A172 (cell line): Measurements from ENCODE around the gene NAA80. TPM values are rescaled to one million over a fixed set of nuclear protein-coding genes. Genes with fewer than 3 reads are reported as not detected.
"Not testable (repeated sequence)": the region's sequence is repeated elsewhere in the genome, so short reads cannot be mapped to it uniquely, and the experiment has no call there.

ENCODE experiments used
- DNase-seq: peaks from one replicate; pipeline ENCODE4 v3.0.0-alpha.2; 2015; ENCODE audit warnings: low spot score
- total RNA-seq: library from RNA; depleted of rRNA; stranded (reverse); fragments of >200 nt; shearing (Covaris generic); gene quantifications from 2 replicates; pipeline ENCODE4 v1.2.3, GENCODE V29; 2014

Gene NAA80
- total RNA-seq, 1 experiment from 2014 or later = 8.5 TPM

DNA sequence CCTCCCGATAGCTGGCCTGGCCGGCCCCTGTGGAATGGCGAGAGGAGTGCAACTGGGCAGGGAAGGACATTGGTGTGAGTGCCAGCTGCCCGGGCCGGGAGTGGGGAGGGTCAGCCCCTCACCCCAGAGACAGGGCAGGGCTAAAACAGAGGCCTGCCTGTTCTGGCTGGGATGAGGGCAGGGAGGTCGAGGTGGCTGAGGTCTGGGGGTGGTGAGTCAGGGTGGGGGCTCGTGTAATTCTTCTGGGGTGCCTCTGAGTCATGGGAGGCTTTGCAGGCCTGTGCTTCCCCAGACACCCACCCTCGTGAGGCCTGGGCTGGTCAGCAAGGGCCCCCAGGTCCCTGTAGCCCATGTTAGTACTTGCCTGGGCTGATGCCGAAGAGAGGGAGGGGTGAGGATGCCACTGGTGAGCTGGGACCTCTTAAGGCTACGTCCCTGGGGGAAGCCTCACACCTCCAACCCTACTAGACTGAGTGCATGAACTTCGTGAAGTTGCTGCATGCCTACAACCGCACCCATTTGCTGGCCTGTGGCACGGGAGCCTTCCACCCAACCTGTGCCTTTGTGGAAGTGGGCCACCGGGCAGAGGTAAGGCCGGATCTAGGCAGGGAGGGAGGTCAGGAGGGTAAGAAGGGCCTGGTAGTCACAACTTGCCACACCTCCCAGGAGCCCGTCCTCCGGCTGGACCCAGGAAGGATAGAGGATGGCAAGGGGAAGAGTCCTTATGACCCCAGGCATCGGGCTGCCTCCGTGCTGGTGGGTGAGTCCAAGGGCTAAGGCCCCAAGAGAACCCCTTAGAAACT lies 28.6 kb downstream of the NAA80 start:
- no peak for DNase-seq

GRCh38 chr3:50269977-50270413 lies 29.2 kb downstream of the NAA80 start:
- peak; percentile 62 for DNase-seq

DNA sequence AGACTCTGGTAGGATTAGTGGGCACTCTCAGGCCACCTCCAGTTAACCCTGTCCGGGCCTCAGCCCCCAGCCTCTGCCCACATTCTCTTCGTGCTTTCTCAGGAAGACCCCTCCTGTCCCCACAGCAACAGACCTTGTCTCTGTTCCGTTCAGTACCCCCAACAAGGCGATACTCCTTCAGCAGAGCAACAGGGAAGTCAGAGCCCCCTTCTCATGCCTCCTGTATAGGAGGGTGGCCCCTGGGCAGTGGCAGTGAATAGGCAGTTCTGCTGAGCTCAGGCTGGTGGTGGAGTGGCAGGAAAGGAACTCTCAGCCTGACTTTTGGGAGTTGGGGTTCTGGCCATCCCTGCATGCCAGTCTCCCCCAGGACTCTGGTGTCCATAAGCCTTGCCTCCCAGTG lies 29.7 kb downstream of the NAA80 start:
- DNase-seq = no peak

DNA sequence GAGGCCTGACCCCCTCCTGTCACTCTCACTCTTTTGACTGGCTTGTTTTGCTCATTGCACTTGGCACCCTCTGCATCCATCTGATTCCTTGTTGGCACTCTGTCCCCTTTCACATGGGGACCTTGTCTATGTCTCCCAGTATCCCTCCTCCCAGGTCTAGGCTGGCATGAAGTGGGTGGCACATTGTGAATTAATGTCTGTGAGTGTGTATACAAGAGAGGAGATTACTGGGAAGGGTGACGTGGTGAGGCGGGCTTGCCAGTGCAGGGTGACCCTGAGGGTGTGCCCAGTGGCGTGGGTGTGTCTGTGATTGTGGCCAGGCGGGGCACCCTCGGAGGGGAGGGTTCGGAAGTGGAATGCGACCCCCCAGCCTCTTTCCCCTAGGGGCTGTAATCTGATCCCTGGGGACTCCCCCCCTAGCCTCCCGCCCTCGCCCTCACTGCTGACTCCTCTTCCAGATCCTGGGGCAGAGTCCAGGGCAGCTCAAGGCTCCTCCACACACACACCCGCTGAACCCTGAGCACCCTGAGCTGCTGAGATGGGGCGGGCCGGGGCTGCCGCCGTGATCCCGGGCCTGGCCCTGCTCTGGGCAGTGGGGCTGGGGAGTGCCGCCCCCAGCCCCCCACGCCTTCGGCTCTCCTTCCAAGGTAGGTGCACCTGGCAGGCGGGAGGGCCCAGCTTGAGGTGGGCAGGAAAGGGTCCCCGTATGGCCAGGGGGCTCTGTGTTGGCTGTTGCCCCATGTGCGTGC lies 30.3 kb downstream of the NAA80 start, which contains the start of gene SEMA3B:
Gene SEMA3B, plus strand, starts transcription at position 445 of the 749 bp plus-strand sequence. Its CDS starts 94 bp downstream, at position 539.
- peak; percentile 82 for DNase-seq

DNA sequence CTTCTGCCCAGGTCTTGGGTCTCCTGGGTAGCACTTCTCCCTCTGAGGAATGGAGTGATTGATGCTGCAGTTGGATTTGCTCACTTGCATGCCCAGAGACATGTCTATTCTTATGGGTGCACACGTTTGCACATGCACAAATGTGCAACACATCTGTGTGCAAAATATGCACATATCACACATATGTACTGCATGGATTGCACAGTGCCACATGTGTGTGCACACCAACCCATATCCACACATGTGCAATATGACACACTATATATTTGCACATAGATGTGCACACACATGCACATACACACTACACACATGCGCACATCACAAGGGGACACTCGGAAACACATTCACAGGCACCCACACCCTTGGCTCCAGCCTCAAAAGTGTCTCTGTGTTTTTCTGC lies 30.9 kb downstream of the NAA80 start:
- DNase-seq = no peak

GRCh38 chr3:50267280-50267913 lies 31.8 kb downstream of the NAA80 start:
- no peak for DNase-seq

DNA sequence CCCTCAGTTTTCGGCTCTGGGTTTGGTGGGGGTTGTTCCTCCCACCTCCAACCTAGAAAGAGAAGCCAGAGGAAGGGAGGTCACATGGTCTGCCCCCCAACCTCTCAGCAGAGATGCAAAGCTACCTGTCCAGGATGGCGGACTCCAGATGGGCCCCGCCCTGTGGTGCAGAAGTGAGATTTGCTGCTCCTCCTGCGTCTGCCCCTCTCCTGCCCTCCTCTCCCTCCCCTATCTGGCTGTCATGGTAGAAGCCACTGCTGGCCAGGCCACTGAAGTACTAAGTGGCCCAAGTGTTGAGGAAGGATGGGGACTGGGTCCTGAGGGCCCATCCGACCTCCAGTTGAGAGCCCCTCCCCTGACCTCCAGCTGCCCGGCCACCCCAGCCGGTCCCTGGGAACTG lies 32.4 kb downstream of the NAA80 start:
- DNase-seq = no peak

- no peak for DNase-seq
Observed at GRCh38 chr3:50266017-50266416, 33.2 kb downstream of the NAA80 start.

- DNase-seq = no peak
Observed at GRCh38 chr3:50265571-50265970, 33.6 kb downstream of the NAA80 start.

DNA sequence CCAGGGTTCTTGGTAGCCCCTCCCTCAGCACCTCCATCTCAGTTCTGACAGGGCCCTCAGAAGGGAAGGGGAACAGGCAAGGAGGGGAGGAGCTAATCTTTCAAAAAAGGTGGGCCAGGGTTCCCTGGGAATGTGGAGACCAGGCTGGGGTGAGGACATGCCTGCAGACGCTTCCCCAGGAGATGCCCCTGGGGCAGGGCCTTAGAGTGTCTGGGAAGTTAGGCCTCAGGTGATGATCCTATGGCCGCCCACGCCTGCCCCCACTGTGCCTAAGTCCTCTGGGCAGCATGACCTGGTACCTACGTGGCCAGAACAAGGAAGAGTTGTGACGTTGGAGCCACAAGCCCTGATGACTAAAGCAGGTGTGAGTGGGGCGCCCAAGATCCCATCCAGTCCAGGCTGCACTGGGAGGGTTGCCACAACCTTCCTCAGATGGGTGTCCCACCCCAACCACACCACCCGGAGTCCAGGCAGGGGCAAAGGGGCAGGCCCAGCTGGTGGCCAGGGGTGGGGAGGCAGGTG lies 34.2 kb downstream of the NAA80 start:
- peak; percentile 73 for DNase-seq

DNA sequence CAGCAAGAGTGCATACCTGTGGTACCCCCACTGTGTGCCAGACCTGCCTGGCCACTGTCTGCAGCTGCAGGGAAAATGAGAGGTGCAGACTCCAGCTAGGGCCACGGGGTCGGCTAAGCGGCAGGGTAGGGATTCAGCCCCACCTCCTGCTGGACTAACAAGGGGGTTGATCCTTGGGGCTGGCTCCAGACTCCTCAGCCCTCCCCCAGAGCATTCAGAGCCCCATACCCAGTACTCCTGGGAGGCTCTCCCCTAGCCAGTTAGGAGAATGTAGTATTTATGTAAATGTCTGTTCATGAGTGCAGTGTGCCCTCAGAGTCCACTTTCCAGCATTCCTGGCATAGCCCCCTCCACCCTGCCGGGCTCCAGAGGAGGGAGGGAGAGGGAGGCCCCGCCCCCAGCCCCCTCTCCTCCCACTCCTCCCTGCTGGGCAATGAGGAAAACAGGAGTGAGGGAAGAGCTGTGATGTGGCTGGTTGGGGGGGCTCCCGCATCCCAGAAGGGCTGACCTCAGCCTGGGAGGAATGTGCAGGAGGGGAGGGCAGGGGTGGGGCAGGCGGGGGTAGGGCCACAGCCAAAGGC lies 34.7 kb downstream of the NAA80 start:
- DNase-seq = peak; percentile 96

DNA sequence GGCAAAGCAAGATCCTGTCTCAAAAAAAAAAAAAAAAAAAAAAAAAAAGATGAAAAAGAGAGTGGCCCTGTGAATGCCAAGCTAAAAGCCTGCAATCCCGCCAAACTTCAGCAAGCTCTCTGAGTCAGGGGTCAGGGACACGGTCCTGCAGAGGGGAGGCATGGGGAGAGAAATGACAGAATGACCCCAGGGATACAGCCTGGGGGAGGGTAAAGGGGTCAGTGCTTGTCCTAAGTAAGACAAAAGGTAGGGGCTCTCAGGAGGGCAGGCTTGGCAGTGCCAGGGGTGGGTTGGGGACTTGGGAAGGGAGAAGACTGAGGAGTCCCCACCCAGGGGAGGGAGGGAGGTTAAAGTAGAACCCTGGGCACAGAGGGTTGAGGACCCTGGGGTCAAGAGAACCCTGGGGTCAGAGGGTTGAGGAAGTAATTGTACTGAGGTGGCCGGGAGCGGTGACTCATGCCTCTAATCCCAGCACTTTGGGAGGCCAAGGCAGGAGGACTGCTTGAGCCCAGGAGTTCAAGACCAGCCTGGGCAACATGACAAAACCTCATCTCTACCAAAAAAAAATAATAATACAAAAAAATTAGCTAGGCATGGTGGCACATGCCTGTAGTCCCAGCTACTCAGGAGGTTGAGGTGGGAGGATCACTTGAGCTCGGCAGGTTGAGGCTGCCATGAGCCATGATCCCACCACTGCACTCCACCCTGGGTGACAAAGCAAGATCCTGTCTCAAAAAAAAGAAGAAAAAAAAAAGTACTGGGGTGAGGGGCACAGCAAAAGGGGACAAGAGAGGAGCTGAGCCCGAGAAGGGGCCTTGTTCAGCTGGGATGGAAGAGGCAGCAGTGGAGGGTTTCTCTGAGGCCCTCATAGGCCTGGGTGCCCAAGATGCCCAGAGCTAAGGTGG lies 35.5 kb downstream of the NAA80 start:
- DNase-seq = no peak

DNA sequence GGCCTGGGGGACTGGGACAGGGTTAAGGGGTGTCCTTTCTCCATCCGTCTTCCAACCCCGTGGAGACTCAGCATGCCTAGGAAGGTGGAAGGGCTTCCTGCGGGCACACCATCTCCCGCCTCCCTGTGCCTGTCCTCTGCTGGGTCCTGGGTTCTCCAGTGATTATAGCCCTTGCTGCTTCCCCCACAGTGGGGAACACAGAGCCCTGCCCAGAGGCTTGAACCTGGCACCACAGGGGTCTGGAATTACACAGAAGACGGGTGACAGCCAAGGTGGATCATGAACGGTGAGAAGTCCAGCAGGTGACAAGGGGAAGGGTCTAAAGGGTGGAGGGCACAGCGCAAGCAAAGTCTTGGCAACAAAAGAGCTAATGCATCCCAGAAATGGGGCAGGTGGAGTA lies 36.4 kb downstream of the NAA80 start:
- DNase-seq = no peak

- DNase-seq = not testable (repeated sequence)
Observed at GRCh38 chr3:50262200-50262599, 37.0 kb downstream of the NAA80 start.

DNA sequence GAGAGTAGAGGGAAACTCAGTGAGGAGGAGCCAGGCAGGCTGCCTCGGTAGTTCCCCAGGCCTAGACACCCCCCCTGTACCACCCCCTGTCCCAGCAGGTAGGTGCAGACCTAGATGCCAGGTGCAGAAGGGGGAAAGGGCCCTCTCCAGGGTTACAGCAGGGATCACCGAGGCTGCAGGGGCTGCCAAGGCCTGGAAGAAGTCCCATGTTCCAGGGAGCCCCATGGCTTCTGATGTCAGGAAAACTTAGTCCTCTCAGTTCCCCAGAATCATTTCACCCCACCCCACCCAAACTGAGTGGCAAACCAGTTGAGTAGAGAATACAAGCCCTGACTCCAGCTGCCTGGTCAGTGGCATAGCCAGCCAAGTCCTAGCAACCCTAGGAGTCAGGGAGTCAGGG lies 37.7 kb downstream of the NAA80 start:
- DNase-seq = no peak

DNA sequence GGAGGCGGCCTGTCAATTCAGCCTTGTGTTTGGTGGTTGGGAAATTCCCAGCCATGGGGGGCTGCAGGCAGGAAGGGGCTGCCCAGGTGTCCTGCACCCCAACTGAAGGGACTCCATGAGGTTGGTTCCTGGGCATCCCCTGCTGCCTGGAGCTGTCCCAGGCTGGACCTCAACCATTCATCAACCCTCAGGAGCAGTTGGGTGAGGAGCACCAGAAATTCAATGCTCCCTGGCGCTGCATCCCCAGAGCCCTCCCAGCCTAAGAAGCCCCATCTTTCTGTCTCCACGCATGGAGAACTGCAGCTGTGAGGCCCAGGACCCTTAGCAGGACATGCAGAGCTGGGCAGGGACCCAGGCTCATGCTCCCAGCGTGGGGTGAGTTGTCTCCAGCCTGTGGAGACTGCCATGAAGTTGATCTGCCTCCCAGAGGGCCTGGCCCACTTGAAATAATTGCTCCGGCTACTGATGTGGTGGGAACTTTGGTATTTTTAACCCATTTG lies 38.2 kb downstream of the NAA80 start:
- DNase-seq = no peak

GRCh38 chr3:50260027-50260941 lies 38.9 kb downstream of the NAA80 start:
- peak; percentile 84 for DNase-seq

GRCh38 chr3:50259432-50260026 lies 39.7 kb downstream of the NAA80 start:
- no peak for DNase-seq

DNA sequence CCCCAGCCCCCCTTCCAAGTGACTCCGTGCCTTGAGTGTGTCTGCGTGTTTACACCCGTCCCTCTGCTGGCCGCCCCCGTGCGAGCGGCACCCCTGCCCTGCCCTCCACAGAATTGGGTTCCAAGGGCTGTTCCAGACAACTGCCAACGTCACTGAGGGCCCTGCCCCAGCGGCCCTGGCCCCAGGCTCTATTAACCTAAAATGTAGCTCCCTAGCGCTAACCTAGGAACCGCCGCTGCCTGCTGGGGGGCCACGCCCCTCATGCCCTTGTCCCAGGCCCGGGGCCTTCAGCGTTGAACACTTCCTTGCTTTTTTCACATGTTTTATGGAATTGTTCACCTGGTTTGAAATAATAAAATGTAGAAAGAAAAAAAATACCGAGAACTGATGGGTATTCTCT lies 40.2 kb downstream of the NAA80 start:
- DNase-seq = no peak
